Skin epidermis (tissue), 12 donors: ENCODE data around the gene LRP8.

Source experiments
- H3K27ac ChIP-seq, 21 experiments: fragments of 200-600 bp; sonication (generic) in 11 of 21; one replicate each; pipeline ENCODE4 v1.5.0; 2020; ENCODE audit warnings: mild to moderate bottlenecking in 3 of 21, inconsistent platforms in 2 of 21, moderate library complexity in 2 of 21
- H3K4me3 ChIP-seq, 7 experiments: fragments of 200-600 bp; sonication (generic) in 2 of 7; one replicate each; pipeline ENCODE4 v1.5.0; 2020; ENCODE audit warnings: inconsistent platforms in 2 of 7, mild to moderate bottlenecking in 2 of 7, moderate library complexity in 1 of 7

The LRP8 gene

GRCh38 chr1:53274541-53275185 is 53.2 kb downstream of the LRP8 start:
- H3K27ac ChIP-seq: no peak overlapping the region

GRCh38 chr1:53274026-53274425 is 53.8 kb downstream of the LRP8 start:
- H3K4me3 ChIP-seq: no peak overlapping the region
- peak overlapping the region in 2 of 21 experiments; percentile 4 to 30 for H3K27ac ChIP-seq

More at GRCh38 chr1:53274541-53275185, 53.2 kb downstream of the LRP8 start:
- H3K4me3 ChIP-seq: no peak overlapping the region

- Histone ChIP-seq H3K27ac (peak overlapping the region in 3 of 21 experiments; percentile 4 to 30 (median 29)), H3K4me3 (no peak overlapping the region)
Observed at GRCh38 chr1:53273526-53273925, 54.3 kb downstream of the LRP8 start.

- no peak overlapping the region for H3K4me3 ChIP-seq
- no peak overlapping the region for H3K27ac ChIP-seq
Observed at GRCh38 chr1:53272349-53272748, 55.5 kb downstream of the LRP8 start.

- Histone ChIP-seq H3K27ac (no peak overlapping the region), H3K4me3 (no peak overlapping the region)
Observed at GRCh38 chr1:53271446-53272090, 56.3 kb downstream of the LRP8 start.

- Histone ChIP-seq H3K4me3 (no peak overlapping the region), H3K27ac (no peak overlapping the region)
Observed at GRCh38 chr1:53270873-53271272, 57.0 kb downstream of the LRP8 start.

- no peak overlapping the region for H3K4me3 ChIP-seq
Observed at GRCh38 chr1:53270107-53270506, 57.8 kb downstream of the LRP8 start.

GRCh38 chr1:53267761-53268160 is 60.1 kb downstream of the LRP8 start:
- Histone ChIP-seq H3K4me3 (no peak overlapping the region), H3K27ac (no peak overlapping the region)

More at GRCh38 chr1:53270107-53270506, 57.8 kb downstream of the LRP8 start:
- H3K27ac ChIP-seq: no peak overlapping the region

- Histone ChIP-seq H3K4me3 (no peak overlapping the region), H3K27ac (no peak overlapping the region)
Observed at GRCh38 chr1:53266038-53266437, 61.8 kb downstream of the LRP8 start.

- no peak overlapping the region for H3K27ac ChIP-seq
- H3K4me3 ChIP-seq: no peak overlapping the region
Observed at GRCh38 chr1:53265581-53265980, 62.3 kb downstream of the LRP8 start.

GRCh38 chr1:53264048-53264447 is 63.8 kb downstream of the LRP8 start:
- Histone ChIP-seq H3K27ac (no peak overlapping the region), H3K4me3 (no peak overlapping the region)

GRCh38 chr1:53262000-53262399 is 65.9 kb downstream of the LRP8 start:
- Histone ChIP-seq H3K4me3 (no peak overlapping the region), H3K27ac (no peak overlapping the region)

- H3K4me3 ChIP-seq: no peak overlapping the region
- no peak overlapping the region for H3K27ac ChIP-seq
Observed at GRCh38 chr1:53260631-53261247, 67.1 kb downstream of the LRP8 start.

GRCh38 chr1:53259932-53260331 is 67.9 kb downstream of the LRP8 start:
- Histone ChIP-seq H3K4me3 (no peak overlapping the region), H3K27ac (no peak overlapping the region)

GRCh38 chr1:53258216-53258615 is 69.7 kb downstream of the LRP8 start:
- Histone ChIP-seq H3K27ac (no peak overlapping the region), H3K4me3 (no peak overlapping the region)

- no peak overlapping the region for H3K27ac ChIP-seq
- H3K4me3 ChIP-seq: no peak overlapping the region
Observed at GRCh38 chr1:53257454-53258081, 70.3 kb downstream of the LRP8 start.

GRCh38 chr1:53256511-53257453 is 71.1 kb downstream of the LRP8 start:
- no peak overlapping the region for H3K4me3 ChIP-seq
- H3K27ac ChIP-seq: peak overlapping the region in 2 of 21 experiments; percentile 7 to 46

- no peak overlapping the region for H3K4me3 ChIP-seq
- no peak overlapping the region for H3K27ac ChIP-seq
Observed at GRCh38 chr1:53255031-53255430, 72.8 kb downstream of the LRP8 start.

GRCh38 chr1:53254011-53254640 is 73.7 kb downstream of the LRP8 start:
- no peak overlapping the region for H3K27ac ChIP-seq
- no peak overlapping the region for H3K4me3 ChIP-seq
